ENCODE data around the gene GOLGA3. TPM values are rescaled to one million over a fixed set of nuclear protein-coding genes. Genes with fewer than 3 reads are reported as not detected.

Gene GOLGA3
- total RNA-seq, 2 experiments from 2014 or later: 52.2 to 55.6 TPM

DNA sequence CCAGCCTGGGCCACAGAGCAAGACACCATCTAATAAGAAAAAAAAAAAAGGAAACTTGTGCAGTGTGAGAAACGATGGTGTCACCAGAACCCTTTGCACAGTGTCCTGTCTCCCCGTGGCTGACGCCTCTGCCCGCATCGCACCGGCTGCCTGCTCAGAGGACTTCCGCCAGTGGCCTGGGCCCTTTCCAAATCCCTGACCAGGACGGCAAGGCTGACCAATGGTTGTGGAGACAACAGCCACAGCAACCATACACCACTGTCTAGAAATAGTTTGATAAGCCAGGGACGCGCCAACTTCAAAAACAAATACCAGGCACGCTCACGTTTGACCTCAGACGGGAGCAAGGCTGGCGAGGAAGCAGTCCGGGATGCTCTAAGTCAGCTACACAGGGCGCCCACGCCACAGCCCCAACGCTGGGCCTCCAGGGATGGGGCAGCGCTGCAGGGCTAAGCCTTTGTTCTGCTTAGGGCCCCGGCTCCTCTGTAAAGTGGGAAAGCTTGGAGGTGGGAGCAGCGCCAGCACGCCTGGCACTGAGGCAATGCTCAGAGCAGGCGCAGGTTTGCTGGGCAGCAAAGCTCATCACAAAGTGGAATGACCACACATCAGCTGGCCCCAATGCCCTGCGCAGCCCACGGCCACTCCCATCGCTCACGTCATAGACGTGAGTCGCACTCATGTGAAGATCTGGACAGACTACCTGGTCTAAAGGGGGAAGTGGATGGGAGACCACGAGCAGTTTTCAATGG, 105.5 kb downstream of the GOLGA3 start:
- DNase-seq (no peak), ATAC-seq (no peak)
- H3K9me3 Mint-ChIP-seq: no peaks in the 10 kb centered on the region
- peak overlapping the region; percentile 16 for H3K27ac Mint-ChIP-seq
- no peaks in the 10 kb centered on the region for H3K4me1 Mint-ChIP-seq (ENCODE audit: low read depth)
- no peak for TF ChIP-seq CTCF (IDR thresholded peaks at IDR 0.05)
- intact Hi-C loops (cut with micrococcal nuclease): no loop called here
- ChIA-PET POLR2A (interaction anchor here (1.6 kb wide), 1 partner anchor 13 kb away, joined by 4 read pairs; no protein-coding TSS in a partner anchor), CTCF (no interaction called here)
- H3K36me3 Mint-ChIP-seq (ENCODE audit: low read depth): peaks cover 65% of the 10 kb centered on the region
- H3K4me3 Mint-ChIP-seq: no peak overlapping the region
- no peaks in the 10 kb centered on the region for H3K27me3 Mint-ChIP-seq

DNA sequence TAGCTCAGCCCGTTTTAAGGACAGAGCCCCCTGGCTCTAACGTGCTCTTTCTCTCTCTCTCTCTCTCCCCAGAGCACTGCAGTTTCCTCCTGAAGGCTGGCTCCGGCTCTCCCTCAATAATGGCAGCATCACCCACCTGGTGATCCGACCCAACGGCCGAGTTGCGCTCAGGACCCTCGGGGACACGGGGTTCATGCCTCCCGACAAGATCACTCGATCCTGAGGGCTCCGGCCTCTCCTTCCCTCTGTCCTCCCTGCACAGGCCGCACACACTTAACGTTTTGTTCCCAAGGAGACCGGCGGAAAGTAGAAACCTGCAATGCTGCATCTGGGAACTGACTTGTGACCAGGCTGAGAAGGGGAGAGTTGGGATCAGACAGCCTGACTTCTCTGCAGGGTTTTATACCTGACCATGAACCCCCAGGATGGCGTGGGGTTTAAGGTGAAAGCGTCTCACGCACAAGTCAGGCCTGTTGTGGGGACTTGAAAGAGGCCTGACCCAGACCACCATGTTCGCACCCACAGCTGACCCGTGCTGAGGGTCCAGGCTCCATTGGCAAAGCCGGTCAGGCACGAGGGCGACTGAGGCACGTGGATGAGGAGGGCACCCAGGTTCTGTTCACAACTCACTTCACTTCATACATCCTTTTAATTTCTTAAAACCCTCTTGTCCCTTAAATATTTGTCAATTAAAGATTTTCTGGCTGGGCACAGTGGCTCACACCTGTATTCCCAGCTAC, 107.9 kb downstream of the GOLGA3 start:
- Mint-ChIP-seq H3K27me3 (no peaks in the 10 kb centered on the region), H3K27ac (no peak overlapping the region), H3K4me3 (no peak overlapping the region), H3K9me3 (no peaks in the 10 kb centered on the region), H3K4me1 (ENCODE audit: low read depth) (no peaks in the 10 kb centered on the region), H3K36me3 (ENCODE audit: low read depth) (peaks cover 54% of the 10 kb centered on the region)
- no peak for DNase-seq
- TF ChIP-seq CTCF (IDR thresholded peaks at IDR 0.05): no peak
- CTCF ChIA-PET: no interaction called here
- POLR2A ChIA-PET: interaction anchor here (1.8 kb wide), 1 partner anchor 40 kb away, joined by 4 read pairs; the partner anchor contains the start of gene ANKLE2
- intact Hi-C loops (cut with micrococcal nuclease): no loop called here
- ATAC-seq: no peak

DNA sequence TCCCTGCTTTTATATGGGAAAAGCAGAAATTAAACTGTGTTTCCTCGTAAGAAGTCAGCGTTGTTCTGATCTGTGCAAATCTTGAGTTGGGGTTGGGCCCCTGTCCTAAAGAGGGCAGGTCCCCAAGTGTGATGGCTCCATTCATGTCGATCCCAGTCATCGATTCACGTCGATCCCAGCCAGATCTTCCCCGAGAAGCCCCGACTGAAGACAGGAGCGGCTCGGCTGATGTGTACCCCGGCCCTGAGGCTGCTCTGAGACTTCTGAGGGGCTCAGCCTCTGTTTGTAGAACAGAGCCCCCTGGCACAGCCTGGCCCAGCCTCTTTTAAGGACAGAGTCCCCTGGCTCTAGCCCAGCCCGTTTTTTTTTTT, 108.7 kb downstream of the GOLGA3 start:
- no peak for TF ChIP-seq CTCF (IDR thresholded peaks at IDR 0.05)
- Mint-ChIP-seq H3K4me1 (ENCODE audit: low read depth) (no peaks in the 10 kb centered on the region), H3K36me3 (ENCODE audit: low read depth) (peaks cover 48% of the 10 kb centered on the region), H3K9me3 (no peaks in the 10 kb centered on the region), H3K27ac (no peak overlapping the region), H3K27me3 (no peaks in the 10 kb centered on the region), H3K4me3 (no peak overlapping the region)
- ChIA-PET CTCF (no interaction called here), POLR2A (interaction anchor here (0.5 to 1.8 kb wide), 2 partner anchors 38 to 41 kb away, joined by 3 to 4 read pairs; partner anchors contain the start of gene ANKLE2)
- intact Hi-C loops (cut with micrococcal nuclease): no loop called here
- DNase-seq (no peak), ATAC-seq (no peak)

GRCh38 chr12:132719141-132719953, 109.3 kb downstream of the GOLGA3 start:
- intact Hi-C loops (cut with micrococcal nuclease): no loop called here
- Mint-ChIP-seq H3K9me3 (no peaks in the 10 kb centered on the region), H3K27ac (no peak overlapping the region), H3K4me3 (no peak overlapping the region), H3K36me3 (ENCODE audit: low read depth) (peaks cover 49% of the 10 kb centered on the region), H3K4me1 (ENCODE audit: low read depth) (peaks cover 3% of the 10 kb centered on the region), H3K27me3 (no peaks in the 10 kb centered on the region)
- CTCF ChIA-PET: no interaction called here
- POLR2A ChIA-PET: interaction anchor here (0.5 to 1.1 kb wide), 4 partner anchors 8 to 39 kb away, joined by 3 to 4 read pairs (median 3); partner anchors contain the start of gene PGAM5
- ATAC-seq (no peak), DNase-seq (no peak)
- no peak for TF ChIP-seq CTCF (IDR thresholded peaks at IDR 0.05)

Other genes with a start within 250 kb of the GOLGA3 start
- gene LRCOL1, start 218.3 kb downstream of the GOLGA3 start, total RNA-seq: not detected
- gene P2RX2, start 210.1 kb downstream of the GOLGA3 start, total RNA-seq: not detected
- 100 to 1,000 TPM; 115 to 121 TPM for gene POLE, start 141.5 kb downstream of the GOLGA3 start, total RNA-seq
- 10 to 100 TPM; 14.3 TPM for gene PXMP2, start 141.3 kb downstream of the GOLGA3 start, total RNA-seq
- 10 to 100 TPM; 69.6 to 73.2 TPM for gene PGAM5, start 118.0 kb downstream of the GOLGA3 start, total RNA-seq
- 100 to 1,000 TPM; 103 to 108 TPM for gene ANKLE2, start 67.0 kb downstream of the GOLGA3 start, total RNA-seq
- 10 to 100 TPM; 40.5 to 51.2 TPM for gene CHFR, start 58.7 kb upstream of the GOLGA3 start, total RNA-seq
- 1 to 10 TPM; 6.4 to 6.8 TPM for gene ZNF605, start 127.4 kb upstream of the GOLGA3 start, total RNA-seq
- 10 to 100 TPM; 19.1 to 19.8 TPM for gene ZNF26, start 157.5 kb upstream of the GOLGA3 start, total RNA-seq
- 10 to 100 TPM; 23.5 to 24.1 TPM for gene ZNF84, start 208.6 kb upstream of the GOLGA3 start, total RNA-seq

Measured in activated CD8-positive, alpha-beta T cell treated with anti-CD3 and anti-CD28 coated beads for 36 hours (primary cell).